Endometrial microvascular endothelial cells (primary cell): ENCODE results near the gene SLC9A2. TPM values are rescaled to one million over a fixed set of nuclear protein-coding genes. Genes with fewer than 3 reads are reported as not detected.

Experiments
- in situ Hi-C: cut with HindIII; loops from 2 replicates; pipeline ENCODE4 v1.10.0; 2017; ENCODE audit warnings: low sequenced_read_pairs, low pct_unique_long_range_greater_than_20kb; ENCODE audit errors: inconsistent ontology term
- total RNA-seq: library from RNA; depleted of rRNA; stranded (reverse); fragments of >200 nt; gene quantifications from one replicate; pipeline ENCODE4 v1.2.3, GENCODE V29; 2015; ENCODE audit errors: inconsistent ontology term

SLC9A2 gene
- total RNA-seq, 1 donor from 2014 or later, result not detected

DNA sequence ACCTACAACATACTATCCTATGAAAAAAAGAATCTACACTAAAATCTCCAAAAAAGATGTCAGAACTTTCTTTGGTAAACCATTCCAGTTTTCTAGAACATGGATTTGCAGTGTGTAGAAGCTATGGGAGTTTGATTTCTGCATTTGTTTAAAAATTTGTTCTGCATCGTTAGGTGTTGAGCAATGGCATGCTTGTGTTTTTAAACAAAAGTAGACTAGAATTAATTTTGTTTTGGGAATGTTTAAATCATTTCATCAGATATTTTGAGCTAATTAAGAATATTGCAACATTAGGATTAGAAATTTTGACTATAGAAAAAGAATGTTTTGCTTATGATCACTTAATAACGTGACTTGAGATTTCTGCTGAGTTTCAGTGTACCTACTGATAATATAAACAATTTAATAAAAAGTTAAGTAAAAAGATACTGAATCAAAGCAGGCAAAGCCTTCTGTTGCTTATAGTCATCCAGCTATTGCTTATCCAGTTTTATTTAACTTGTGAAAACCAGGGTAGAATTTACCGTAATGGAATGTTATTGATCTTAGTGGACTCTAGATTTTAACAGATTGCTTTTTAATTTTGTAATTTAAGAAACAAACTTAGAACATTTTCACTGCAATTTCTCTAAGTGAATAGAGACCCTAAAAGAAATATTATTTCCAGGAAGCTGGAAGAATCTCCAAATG lies 135.2 kb downstream of the SLC9A2 start:
- in situ Hi-C loops, result no loop called here

DNA sequence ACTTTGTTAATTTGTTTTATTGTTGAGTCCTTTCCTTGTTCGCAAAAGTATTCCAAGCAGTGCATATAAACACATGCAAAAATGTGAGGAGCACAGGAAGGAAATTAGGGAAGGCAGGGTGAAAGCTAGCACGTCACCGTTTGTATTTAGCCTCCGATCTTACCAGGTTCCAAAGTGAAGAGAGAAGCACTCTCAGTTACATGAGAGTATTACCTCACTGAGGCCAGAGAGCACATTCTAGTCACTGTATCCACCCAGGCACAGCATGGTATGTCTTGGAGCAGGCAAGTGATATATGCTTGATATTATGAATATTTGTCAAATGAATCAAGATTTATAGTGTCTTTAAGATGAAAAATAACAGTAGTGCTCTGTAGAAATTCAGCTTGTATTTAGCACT lies 135.9 kb downstream of the SLC9A2 start:
- in situ Hi-C loops, result no loop called here

DNA sequence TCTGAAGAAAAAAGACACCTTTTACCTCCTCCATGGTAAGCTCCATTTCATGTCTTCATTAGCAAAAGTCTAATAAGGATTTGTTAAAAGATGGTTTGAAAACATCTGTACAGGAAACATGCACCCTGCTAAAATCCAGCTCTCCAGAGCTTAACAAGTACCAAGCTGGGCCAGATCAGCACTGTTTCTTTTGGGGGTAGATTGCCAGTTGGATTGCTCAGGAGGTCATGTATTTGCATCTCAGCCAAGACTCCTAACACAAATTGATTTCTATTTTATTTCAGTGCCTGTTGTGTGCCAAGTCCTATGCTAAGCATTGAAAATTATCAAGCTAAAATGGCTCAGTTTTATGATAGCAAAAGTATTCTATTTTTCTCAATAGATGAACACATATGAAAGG lies 139.1 kb downstream of the SLC9A2 start:
- in situ Hi-C loops, result no loop called here

Other genes starting within 250 kb of the SLC9A2 start
- gene IL18RAP, start 196.4 kb upstream of the SLC9A2 start, total RNA-seq, result not detected
- gene SLC9A4, start 146.3 kb upstream of the SLC9A2 start, total RNA-seq, result not detected
- gene TMEM182, start 142.5 kb downstream of the SLC9A2 start, total RNA-seq, result under 0.01 TPM